Liver (tissue), 9 donors: ENCODE data around the gene GPR62. TPM values are rescaled to one million over a fixed set of nuclear protein-coding genes. Genes with fewer than 3 reads are reported as not detected.

Experiments used
- DNase-seq: peaks from one replicate; pipeline ENCODE4 v3.0.0-alpha.2; 2017; ENCODE audit warnings: low spot score
- H3K27ac ChIP-seq, 2 donors: one replicate each; pipeline ENCODE4 v1.7.0; 2013; ENCODE audit warnings: inconsistent platforms in 2 of 2, low read length in 2 of 2, control low read depth in 1 of 2, low read depth in 1 of 2, mild to moderate bottlenecking in 1 of 2
- H3K27me3 ChIP-seq, 4 donors: one replicate each; pipeline versions ENCODE4 v1.6.1 to v1.7.0; 2013; ENCODE audit warnings: low read length in 3 of 4, inconsistent platforms in 1 of 4, mild to moderate bottlenecking in 1 of 4, moderate library complexity in 1 of 4; ENCODE audit not compliant: control insufficient read depth in 4 of 4, insufficient read depth in 4 of 4
- H3K36me3 ChIP-seq, 4 donors: one replicate each; pipeline versions ENCODE4 v1.6.1 to v1.7.0; 2013; ENCODE audit warnings: low read length in 3 of 4, mild to moderate bottlenecking in 3 of 4, low read depth in 1 of 4, moderate library complexity in 1 of 4; ENCODE audit not compliant: control insufficient read depth in 4 of 4, insufficient read depth in 3 of 4
- H3K4me1 ChIP-seq, 4 donors: one replicate each; pipeline versions ENCODE4 v1.6.1 to v1.7.0; 2013; ENCODE audit warnings: low read length in 3 of 4, mild to moderate bottlenecking in 3 of 4, moderate library complexity in 1 of 4; ENCODE audit not compliant: control insufficient read depth in 4 of 4, insufficient read depth in 4 of 4
- H3K4me3 ChIP-seq, 3 donors: one replicate each; pipeline versions ENCODE4 v1.6.1 to v1.7.0; 2013; ENCODE audit warnings: low read length in 3 of 3, control low read depth in 1 of 3, low read depth in 1 of 3, mild to moderate bottlenecking in 1 of 3
- H3K9ac ChIP-seq, 2 donors: one replicate each; pipeline ENCODE4 v1.7.0; 2013; ENCODE audit warnings: low read length in 2 of 2, mild to moderate bottlenecking in 2 of 2, moderate library complexity in 2 of 2, control low read depth in 1 of 2, low read depth in 1 of 2
- H3K9me3 ChIP-seq, 4 donors: one replicate each; pipeline versions ENCODE4 v1.6.1 to v1.7.0; 2013; ENCODE audit warnings: low read length in 3 of 4; ENCODE audit not compliant: control insufficient read depth in 4 of 4
- ATF3 ChIP-seq: IDR thresholded peaks from 2 replicates; pipeline ENCODE4 v1.6.1; 2016; ENCODE audit warnings: antibody characterized with exemption
- CTCF ChIP-seq: fragments of 150-350 bp; IDR thresholded peaks from 2 replicates; pipeline ENCODE4 v1.5.1; 2017; ENCODE audit warnings: improper control_type of control experiment, low read depth, low read length; ENCODE audit not compliant: missing input control
- EGR1 ChIP-seq, 2 donors: IDR thresholded peaks; 2 replicates each; pipeline ENCODE4 v1.6.1; 2016 to 2018; ENCODE audit warnings: antibody characterized with exemption in 2 of 2, low read depth in 2 of 2
- FOXA1 ChIP-seq: IDR thresholded peaks from 2 replicates; pipeline ENCODE4 v1.6.1; 2016; ENCODE audit warnings: antibody characterized with exemption
- FOXA2 ChIP-seq: IDR thresholded peaks from 2 replicates; pipeline ENCODE4 v1.6.1; 2016; ENCODE audit warnings: antibody characterized with exemption
- GABPA ChIP-seq, 2 donors: IDR thresholded peaks in 1 of 2; conservative IDR thresholded peaks in 1 of 2; 2 replicates each; pipeline ENCODE4 v1.6.1; 2016; ENCODE audit warnings: antibody characterized with exemption in 2 of 2, mild to moderate bottlenecking in 1 of 2, moderate library complexity in 1 of 2
- HNF4A ChIP-seq, 2 donors: conservative IDR thresholded peaks; 2 replicates each; pipeline ENCODE4 v1.6.1; 2016; ENCODE audit warnings: antibody characterized with exemption in 2 of 2, mild to moderate bottlenecking in 2 of 2
- HNF4G ChIP-seq: IDR thresholded peaks from 2 replicates; pipeline ENCODE4 v1.6.1; 2016; ENCODE audit warnings: antibody characterized with exemption
- JUND ChIP-seq, 2 donors: IDR thresholded peaks; 2 replicates each; pipeline ENCODE4 v1.6.1; 2016; ENCODE audit warnings: antibody characterized with exemption in 2 of 2
- NR2F2 ChIP-seq: IDR thresholded peaks from 2 replicates; pipeline ENCODE4 v1.6.1; 2016; ENCODE audit warnings: antibody characterized with exemption
- RAD21 ChIP-seq, 2 donors: IDR thresholded peaks; 2 replicates each; pipeline ENCODE4 v1.6.1; 2016; ENCODE audit warnings: antibody characterized with exemption in 2 of 2, mild to moderate bottlenecking in 2 of 2
- REST ChIP-seq: IDR thresholded peaks from 2 replicates; pipeline ENCODE4 v1.6.1; 2016; ENCODE audit warnings: antibody characterized with exemption, mild to moderate bottlenecking
- RXRA ChIP-seq, 2 donors: IDR thresholded peaks; 2 replicates each; pipeline ENCODE4 v1.6.1; 2017 to 2018; ENCODE audit warnings: antibody characterized with exemption in 2 of 2, mild to moderate bottlenecking in 1 of 2
- SP1 ChIP-seq: IDR thresholded peaks from 2 replicates; pipeline ENCODE4 v1.6.1; 2018; ENCODE audit warnings: antibody characterized with exemption, mild to moderate bottlenecking
- TAF1 ChIP-seq: conservative IDR thresholded peaks from 2 replicates; pipeline ENCODE4 v1.6.1; 2016; ENCODE audit warnings: antibody characterized with exemption, mild to moderate bottlenecking
- YY1 ChIP-seq: IDR thresholded peaks from 2 replicates; pipeline ENCODE4 v1.6.1; 2016; ENCODE audit warnings: antibody characterized with exemption, mild to moderate bottlenecking
- WGBS: extraction: QIAGEN DNeasy Blood & Tissue Kit; methylation state at CpG from one replicate; pipeline ENCODE4 v1.1.7; 2013; 5-methylcytosine and 5-hydroxymethylcytosine counted together
- polyA plus RNA-seq, 2 donors: library from polyadenylated mRNA; stranded (reverse) in 1 of 2; unstranded in 1 of 2; fragments of 200-250 nt in 1 of 2; fragments of >200 nt in 1 of 2; fragmentation: Nextera tagmentation in 1 of 2; extraction: Ambion mirVana in 1 of 2; gene quantifications; one replicate each; pipeline versions ENCODE4 v1.2.1 to v1.2.3, GENCODE V29; 2013 to 2015
- total RNA-seq, 2 donors: library from RNA; depleted of rRNA; stranded (reverse); fragments of >200 nt; gene quantifications; one replicate each; pipeline ENCODE4 v1.2.3, GENCODE V29; 2014
- TF ChIP-seq, protein P1 (sequence below): IDR thresholded peaks from 2 replicates; pipeline ENCODE4 v1.6.1; 2016; ENCODE audit warnings: antibody characterized with exemption
- TF ChIP-seq, protein P2 (sequence below): IDR thresholded peaks from 2 replicates; pipeline ENCODE4 v1.6.1; 2016; ENCODE audit warnings: antibody characterized with exemption
- donor health status: healthy.
- donor health status: healthy.
- donor health status: healthy.
- donor health status: healthy.
- donor health status: healthy.

GPR62 gene
- total and polyA plus RNA-seq, 4 donors = 0.07 to 0.08 TPM; not detected in 2

- no peak overlapping the region for H3K9ac ChIP-seq
- H3K27ac ChIP-seq = no peak overlapping the region
- 89% methylated on average over 5 of the region's 5 CpGs for WGBS
- H3K4me1 ChIP-seq = peaks cover 8 to 41% (median 37%) of the 10 kb centered on the region in 4 donors
- H3K36me3 ChIP-seq = no peaks in the 10 kb centered on the region
- no peaks in the 10 kb centered on the region for H3K9me3 ChIP-seq
- DNase-seq = no peak
- TF ChIP-seq YY1 (no peak), GABPA (IDR thresholded peaks at IDR 0.05 in 1 of 2, conservative IDR thresholded peaks at IDR 0.05 in 1 of 2) (no peak), NR2F2 (no peak), FOXA2 (no peak), RXRA (IDR thresholded peaks at IDR 0.05) (no peak), CTCF (no peak), EGR1 (IDR thresholded peaks at IDR 0.05; ENCODE audit: low read depth in 2 of 2) (no peak), JUND (IDR thresholded peaks at IDR 0.05) (no peak), SP1 (no peak), RAD21 (IDR thresholded peaks at IDR 0.05) (no peak), TAF1 (no peak), HNF4A (conservative IDR thresholded peaks at IDR 0.05) (no peak), REST (no peak), HNF4G (no peak), ATF3 (no peak), FOXA1 (no peak)
- TF ChIP-seq, protein P1, sequence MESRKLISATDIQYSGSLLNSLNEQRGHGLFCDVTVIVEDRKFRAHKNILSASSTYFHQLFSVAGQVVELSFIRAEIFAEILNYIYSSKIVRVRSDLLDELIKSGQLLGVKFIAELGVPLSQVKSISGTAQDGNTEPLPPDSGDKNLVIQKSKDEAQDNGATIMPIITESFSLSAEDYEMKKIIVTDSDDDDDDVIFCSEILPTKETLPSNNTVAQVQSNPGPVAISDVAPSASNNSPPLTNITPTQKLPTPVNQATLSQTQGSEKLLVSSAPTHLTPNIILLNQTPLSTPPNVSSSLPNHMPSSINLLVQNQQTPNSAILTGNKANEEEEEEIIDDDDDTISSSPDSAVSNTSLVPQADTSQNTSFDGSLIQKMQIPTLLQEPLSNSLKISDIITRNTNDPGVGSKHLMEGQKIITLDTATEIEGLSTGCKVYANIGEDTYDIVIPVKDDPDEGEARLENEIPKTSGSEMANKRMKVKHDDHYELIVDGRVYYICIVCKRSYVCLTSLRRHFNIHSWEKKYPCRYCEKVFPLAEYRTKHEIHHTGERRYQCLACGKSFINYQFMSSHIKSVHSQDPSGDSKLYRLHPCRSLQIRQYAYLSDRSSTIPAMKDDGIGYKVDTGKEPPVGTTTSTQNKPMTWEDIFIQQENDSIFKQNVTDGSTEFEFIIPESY = no peak
- TF ChIP-seq, protein P2, sequence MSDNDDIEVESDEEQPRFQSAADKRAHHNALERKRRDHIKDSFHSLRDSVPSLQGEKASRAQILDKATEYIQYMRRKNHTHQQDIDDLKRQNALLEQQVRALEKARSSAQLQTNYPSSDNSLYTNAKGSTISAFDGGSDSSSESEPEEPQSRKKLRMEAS = no peak
- H3K4me3 ChIP-seq = peak overlapping the region in 1 of 3 donors; percentile 76
- H3K27me3 ChIP-seq = no peaks in the 10 kb centered on the region
Measured at GRCh38 chr3:51966486-51966885, 11.3 kb downstream of the GPR62 start.
